Measurements from ENCODE around the gene RAD23A.

RAD23A gene

GRCh38 chr19:12984683-12985048 is 39.0 kb downstream of the RAD23A start:
- DNase-seq (ENCODE audit: low read depth) = no peak

GRCh38 chr19:12985049-12985776 is 39.6 kb downstream of the RAD23A start:
- no peak for DNase-seq (ENCODE audit: low read depth)

GRCh38 chr19:12986726-12987125 is 41.1 kb downstream of the RAD23A start:
- DNase-seq (ENCODE audit: low read depth) = no peak

GRCh38 chr19:12987190-12987589 is 41.5 kb downstream of the RAD23A start:
- no peak for DNase-seq (ENCODE audit: low read depth)

GRCh38 chr19:12987781-12988180 is 42.1 kb downstream of the RAD23A start:
- no peak for DNase-seq (ENCODE audit: low read depth)

DNA sequence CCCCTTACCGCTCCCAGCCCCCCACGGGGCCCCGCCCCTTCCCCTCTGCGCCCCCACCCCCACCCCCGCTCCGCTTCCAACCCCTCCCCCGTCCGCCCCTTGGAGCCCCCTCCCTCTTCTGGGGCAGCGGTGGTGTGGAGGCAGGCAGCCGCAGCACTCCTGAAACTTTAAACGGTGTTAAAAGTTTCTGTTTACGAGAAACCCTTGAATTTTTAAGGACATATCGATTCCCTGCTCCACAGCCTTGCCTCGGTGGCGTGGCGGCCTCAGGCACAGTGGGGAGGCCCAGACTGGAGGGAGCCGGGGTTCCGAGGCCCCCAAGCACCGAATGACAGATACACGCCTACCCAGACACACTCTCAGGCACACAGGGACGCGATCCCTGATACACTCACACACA is 44.8 kb downstream of the RAD23A start:
- no peak for DNase-seq (ENCODE audit: low read depth)

GRCh38 chr19:12990853-12991252 is 45.2 kb downstream of the RAD23A start:
- DNase-seq (ENCODE audit: low read depth) = no peak

GRCh38 chr19:12991296-12991695 is 45.6 kb downstream of the RAD23A start:
- no peak for DNase-seq (ENCODE audit: low read depth)

DNA sequence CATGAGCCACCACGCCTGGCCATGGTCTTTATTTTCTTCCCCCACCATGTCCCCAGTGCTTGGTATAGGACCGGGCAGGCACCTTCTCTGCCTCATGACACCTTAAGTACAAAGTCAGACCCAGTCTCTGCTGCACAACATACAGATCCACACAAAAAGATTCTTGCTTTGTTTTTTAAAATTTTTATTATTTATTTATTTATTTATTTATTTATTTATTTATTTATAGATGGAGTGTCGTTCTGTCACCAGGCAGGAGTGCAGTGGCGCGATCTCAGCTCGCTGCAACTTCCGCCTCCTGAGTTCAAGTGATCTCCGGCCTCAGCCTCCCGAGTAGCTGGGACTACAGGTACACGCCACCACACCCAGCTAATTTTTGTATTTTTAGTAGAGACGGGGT is 47.1 kb downstream of the RAD23A start:
- DNase-seq (ENCODE audit: low read depth) = no peak

DNA sequence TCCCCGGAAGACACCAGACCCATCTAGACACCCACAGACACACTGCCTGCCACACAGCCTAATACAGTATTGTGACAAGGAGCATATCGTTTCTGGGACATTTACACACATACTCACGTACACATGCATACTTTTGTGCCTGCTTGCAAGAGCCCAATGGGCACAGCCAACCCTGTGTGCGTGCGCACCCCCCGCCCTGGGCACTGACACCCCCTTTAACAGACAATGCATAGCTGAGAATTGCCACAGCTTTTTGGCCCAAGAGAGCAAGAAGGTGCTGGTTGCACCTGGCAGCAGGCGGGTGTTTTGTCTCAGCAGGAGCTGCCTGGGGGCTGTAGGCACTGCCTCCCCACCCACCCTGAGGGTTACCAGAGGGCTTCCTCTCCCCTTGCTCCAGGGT is 47.9 kb downstream of the RAD23A start:
- no peak for DNase-seq (ENCODE audit: low read depth)

- DNase-seq (ENCODE audit: low read depth) = no peak
Observed at GRCh38 chr19:12994701-12995595, 49.3 kb downstream of the RAD23A start, which contains the start of gene NFIX. NFIX (plus strand) TSS chr19:12995475; CDS start chr19:12995838, 363 bp downstream.

GRCh38 chr19:12995596-12996405 is 50.1 kb downstream of the RAD23A start:
- no peak for DNase-seq (ENCODE audit: low read depth)

GRCh38 chr19:12996406-12997094 is 50.9 kb downstream of the RAD23A start:
- no peak for DNase-seq (ENCODE audit: low read depth)

DNA sequence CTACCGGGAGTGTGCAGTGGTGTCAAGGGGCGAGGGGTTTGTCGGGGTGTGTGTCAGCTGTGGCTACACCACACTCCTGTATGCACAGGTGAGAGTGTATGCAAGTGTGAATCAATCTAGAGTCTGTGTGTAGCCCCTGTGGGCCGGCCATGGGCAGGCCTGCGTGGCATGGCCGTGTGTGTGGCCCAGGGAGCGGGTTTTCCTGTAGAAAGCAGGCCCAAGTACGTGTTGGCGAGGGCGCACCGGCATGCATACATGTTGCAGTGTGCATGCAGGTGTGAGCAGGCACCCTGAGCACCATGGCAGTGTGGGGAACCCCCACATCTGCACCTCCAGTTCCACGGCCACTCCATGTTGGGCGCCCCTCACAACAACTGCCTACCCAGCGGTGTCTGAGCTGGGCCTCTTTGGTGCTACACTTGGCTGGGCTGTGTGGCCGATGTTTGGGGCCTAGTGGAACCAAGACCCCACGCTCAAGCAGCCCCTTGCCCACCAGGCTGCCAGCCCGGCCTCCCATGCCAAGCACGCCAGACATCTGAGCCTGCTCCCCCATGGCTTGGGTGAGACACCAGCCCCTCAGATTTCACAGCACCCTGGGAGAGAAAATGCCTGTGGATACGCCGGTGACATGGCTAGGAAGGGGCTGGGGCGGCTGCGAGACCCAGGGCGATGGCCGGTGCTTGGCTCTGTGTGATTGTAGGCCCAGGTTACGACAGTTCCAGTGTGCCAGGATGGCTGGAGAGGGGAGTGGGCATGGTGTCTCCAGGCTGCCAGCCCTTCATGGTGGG is 51.7 kb downstream of the RAD23A start:
- DNase-seq (ENCODE audit: low read depth) = no peak

DNA sequence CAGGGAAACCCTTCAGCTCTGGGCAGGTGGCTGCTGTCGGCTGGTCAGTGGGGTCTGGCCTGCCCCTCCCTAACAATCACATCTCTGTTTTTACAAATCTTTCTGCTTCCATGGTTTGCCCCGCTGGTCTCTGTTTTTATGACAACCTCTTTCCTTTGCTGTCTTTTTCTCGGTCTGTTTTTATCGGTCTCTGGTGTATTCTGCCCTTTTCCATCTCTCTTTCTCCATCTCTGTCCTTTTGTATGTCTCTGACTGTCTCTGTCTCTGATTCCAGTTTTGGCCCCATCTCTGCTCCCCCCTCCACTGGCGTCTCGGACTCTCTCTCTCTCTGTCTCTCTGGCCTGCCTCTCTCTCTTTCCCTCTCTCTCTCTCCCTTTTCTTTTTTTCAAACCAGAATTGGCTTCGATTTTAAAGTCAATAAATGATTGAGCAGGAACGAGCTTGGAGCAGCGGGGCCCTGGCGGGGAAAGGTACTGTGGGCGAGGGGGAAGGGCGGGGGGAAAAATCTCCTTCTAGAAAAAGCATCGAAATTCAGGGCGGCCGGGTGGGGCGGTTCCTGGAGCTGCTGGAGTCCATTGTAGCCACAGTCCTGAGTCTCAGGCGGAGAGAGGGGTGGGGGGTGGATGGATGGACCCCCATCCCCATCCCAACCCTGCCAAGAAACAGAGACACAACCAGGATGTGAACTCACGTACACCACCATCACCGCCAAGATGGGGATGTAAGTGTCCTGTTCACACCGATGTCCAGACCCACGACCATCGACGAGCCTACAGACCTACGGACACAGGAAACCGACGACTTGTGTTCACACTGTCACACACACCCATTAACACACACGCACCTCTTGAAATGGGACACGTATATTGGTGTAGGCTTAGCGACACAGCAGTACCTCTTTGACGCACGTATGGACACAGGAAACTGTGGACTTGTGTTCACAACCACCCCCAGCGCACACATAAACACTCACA is 52.6 kb downstream of the RAD23A start:
- no peak for DNase-seq (ENCODE audit: low read depth)

DNA sequence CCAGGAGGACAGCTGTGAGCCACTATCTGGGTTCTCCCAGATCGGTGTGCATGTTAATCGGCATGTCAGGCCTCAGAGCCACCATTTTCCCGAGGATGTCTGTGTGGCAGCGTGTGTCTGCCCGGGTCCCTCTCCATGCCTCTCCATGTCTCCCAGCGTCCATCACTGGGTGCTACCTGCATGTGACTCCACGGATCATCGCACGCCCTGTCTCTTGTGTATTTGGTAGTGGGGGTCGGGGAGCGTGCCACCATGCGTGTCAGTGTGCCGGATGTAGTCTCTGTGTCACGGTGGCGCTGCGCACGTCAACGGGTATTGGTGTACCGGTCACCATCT is 55.5 kb downstream of the RAD23A start:
- DNase-seq (ENCODE audit: low read depth) = no peak

DNA sequence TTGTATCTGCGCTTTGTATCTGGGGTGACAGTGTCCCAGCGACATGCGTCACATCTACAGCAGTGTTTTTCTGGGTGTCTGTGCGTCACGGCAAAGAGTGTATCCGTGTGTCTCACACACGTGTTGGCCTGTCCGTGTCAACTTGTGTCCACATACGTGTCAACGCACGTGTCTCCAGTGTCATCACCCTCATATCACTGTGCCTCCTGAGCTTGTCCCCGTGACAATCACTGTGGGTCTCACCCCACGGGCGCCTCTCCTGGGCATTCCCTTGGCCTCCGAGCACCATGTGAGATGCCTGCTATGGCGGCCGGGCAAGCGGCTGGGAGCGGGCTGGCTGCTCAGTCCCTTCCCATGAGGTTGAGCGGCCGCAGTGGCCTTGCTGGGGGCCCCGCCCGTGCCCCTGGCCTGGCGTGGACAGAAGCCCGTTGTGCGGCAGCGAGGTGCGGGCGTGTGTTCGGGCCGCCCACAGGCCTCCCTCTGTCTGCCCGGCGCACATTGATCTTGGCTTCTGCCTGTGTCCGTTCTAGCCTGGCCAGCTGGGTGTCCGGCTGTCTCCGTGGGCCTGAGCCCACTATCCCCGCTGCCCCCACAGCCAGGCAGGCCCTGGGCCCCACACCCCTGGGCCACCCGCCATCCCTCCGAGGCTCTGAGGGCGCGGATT is 56.0 kb downstream of the RAD23A start:
- DNase-seq (ENCODE audit: low read depth) = no peak

DNA sequence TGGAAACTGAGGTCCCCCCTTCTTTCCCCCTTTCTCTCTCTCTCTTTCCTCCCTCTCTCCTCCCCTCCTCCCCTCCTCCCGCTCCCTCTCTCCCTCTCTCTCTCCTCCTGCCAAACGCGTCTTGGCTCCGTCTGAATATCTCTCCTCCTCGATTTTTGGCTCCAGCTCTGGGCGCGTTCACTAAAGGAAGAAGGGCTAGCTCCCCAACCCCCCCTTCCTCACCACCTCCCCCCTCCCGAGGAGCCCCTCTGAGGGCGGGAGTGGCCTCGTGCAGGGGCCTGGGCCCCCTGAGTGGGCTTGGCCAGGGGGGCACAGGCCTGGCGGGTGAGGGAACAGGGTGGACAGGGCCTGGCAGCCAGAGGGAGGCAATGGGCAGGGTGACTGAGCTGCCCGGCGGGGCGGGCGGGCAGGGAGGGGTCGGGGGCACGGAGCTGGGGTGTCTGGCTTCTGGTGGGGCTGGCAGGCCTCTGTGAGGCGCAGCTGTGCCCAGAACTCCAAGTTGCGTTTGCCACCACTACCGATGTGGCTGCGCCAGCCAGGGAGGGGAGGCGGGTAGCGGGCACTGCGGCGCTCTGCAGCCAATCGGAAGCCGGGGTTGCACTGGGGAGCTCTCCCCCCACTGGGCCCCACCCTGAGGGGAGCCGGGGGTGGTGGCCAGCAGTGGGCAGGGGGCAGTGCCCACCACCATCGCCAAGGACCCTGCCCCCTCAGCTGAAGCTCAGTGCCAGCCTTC is 56.7 kb downstream of the RAD23A start:
- DNase-seq (ENCODE audit: low read depth) = peak; percentile 45

- DNase-seq (ENCODE audit: low read depth) = no peak
Observed at GRCh38 chr19:13003081-13003480, 57.4 kb downstream of the RAD23A start.

Data from fibroblast of the conjunctiva (primary cell).